ENCODE data around the gene POMT2. TPM values are rescaled to one million over a fixed set of nuclear protein-coding genes. Genes with fewer than 3 reads are reported as not detected.

Gene POMT2
- total RNA-seq, 1 experiment from 2014 or later, result 24.0 TPM

DNA sequence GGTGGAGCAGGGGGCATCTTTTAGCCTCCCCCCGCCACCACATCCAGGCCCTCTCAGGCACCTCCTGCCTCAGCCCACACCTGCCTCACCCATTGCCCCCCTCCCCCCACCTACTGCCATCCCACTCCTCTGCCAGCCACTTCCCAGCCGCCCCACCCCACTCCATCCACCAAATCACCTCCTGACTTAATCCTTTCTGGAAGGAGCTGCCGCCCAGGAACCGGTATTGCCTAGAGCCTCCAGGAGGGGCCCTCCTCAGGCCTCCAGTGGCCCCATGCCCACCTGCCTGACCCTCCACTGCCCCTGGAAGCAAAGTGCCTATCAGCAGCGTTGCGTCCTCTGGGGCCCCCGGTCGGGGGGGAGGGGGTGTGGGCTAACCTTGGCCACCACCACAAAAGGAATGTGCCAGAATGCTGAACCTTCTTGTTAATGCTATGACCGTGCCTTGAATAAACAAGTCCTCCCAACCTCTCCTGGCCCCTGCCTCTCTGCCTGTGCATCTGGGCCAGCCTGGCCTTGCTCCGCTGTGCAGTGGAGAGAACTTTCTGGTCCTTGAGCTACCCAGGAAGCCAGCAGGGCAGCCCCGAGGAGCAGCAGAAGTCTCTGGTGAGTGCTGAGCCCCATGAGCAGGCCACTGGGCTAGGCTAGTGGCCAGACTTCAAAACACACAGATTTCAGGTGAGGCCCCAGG is 61.5 kb downstream of the POMT2 start:
- Histone ChIP-seq H3K4me3 (ENCODE audit: low read length) (no peak overlapping the region), H3K4me2 (ENCODE audit: low read depth, low read length, poor library complexity, severe bottlenecking) (no peak overlapping the region), H3K9me3 (ENCODE audit: low read length) (no peaks in the 10 kb centered on the region), H3K79me2 (ENCODE audit: low read length) (no peaks in the 10 kb centered on the region), H4K20me1 (ENCODE audit: insufficient read depth, low read depth, low read length) (0 out of 2 replicates have a peak, but pooled peaks cover 4% of the 10 kb centered on the region), H3K9me2 (replicated peaks; ENCODE audit: insufficient read depth, low read length) (no peaks in the 10 kb centered on the region), H3K4me1 (ENCODE audit: low read length) (no peaks in the 10 kb centered on the region; the same call in 1 of the 2 replicates), H3K9ac (ENCODE audit: low read length) (no peak overlapping the region), H3K27me3 (ENCODE audit: low read length) (no peaks in the 10 kb centered on the region), H3K27ac (ENCODE audit: low read length) (no peak overlapping the region), H2AFZ (ENCODE audit: low read length) (no peak overlapping the region), H3K36me3 (ENCODE audit: insufficient read depth, low read length) (no peaks in the 10 kb centered on the region)
- DNase-seq, result no peak

DNA sequence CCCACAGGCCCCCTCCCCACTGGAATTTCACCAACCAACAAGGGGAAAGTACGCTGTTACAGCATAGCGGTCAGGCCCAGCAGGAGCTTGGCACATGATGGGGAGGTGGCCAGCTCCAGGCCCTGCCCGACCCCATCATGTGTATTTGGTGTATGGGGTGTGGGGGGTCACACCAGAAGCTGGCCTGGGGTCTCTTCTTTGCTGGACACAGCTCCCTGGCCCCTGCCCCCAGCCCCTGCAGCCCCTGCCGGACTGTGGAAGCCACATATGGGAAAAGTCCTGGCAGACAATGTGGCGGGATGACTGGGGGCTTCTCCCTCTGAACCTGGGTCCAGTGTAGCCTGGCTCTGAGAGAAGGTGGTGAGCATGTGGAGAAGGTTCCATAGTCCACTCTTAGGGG is 62.1 kb downstream of the POMT2 start:
- Histone ChIP-seq H3K9ac (ENCODE audit: low read length) (no peak overlapping the region), H3K9me2 (replicated peaks; ENCODE audit: insufficient read depth, low read length) (no peaks in the 10 kb centered on the region)
- no peak for DNase-seq

DNA sequence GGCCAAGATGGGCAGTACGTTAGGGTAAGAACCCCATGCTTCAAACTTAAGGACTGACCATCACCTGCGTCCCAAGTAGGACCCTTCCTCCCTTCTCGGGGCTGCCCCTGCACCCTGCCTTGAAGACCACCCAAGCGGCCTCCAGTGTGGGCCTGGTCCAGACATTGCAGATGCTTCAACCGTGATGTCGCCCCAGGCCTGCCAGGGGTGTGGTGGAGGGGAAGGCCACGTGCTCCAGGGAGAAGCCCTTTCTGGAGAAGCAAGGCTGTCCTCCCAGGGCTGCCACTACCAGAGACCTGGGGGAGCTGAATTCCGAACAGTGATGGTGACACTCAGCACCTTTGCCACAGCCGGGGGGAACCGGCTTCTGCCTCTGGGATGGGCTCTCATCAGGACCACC is 63.0 kb downstream of the POMT2 start:
- Histone ChIP-seq H3K36me3 (ENCODE audit: insufficient read depth, low read length) (no peaks in the 10 kb centered on the region), H4K20me1 (ENCODE audit: insufficient read depth, low read depth, low read length) (0 out of 2 replicates have a peak, but pooled peaks cover 4% of the 10 kb centered on the region), H3K9ac (ENCODE audit: low read length) (no peak overlapping the region), H3K27ac (ENCODE audit: low read length) (no peak overlapping the region), H3K79me2 (ENCODE audit: low read length) (no peaks in the 10 kb centered on the region), H2AFZ (ENCODE audit: low read length) (no peak overlapping the region), H3K4me1 (ENCODE audit: low read length) (no peaks in the 10 kb centered on the region; the same call in 1 of the 2 replicates), H3K9me2 (replicated peaks; ENCODE audit: insufficient read depth, low read length) (no peaks in the 10 kb centered on the region), H3K4me2 (ENCODE audit: low read depth, low read length, poor library complexity, severe bottlenecking) (no peak overlapping the region), H3K9me3 (ENCODE audit: low read length) (no peaks in the 10 kb centered on the region), H3K27me3 (ENCODE audit: low read length) (no peaks in the 10 kb centered on the region), H3K4me3 (ENCODE audit: low read length) (no peak overlapping the region)
- DNase-seq, result no peak

More for the DNA sequence above, 62.1 kb downstream of the POMT2 start:
- no peaks in the 10 kb centered on the region for H3K27me3 ChIP-seq (ENCODE audit: low read length)
- no peak overlapping the region for H2AFZ ChIP-seq (ENCODE audit: low read length)
- no peak overlapping the region for H3K27ac ChIP-seq (ENCODE audit: low read length)
- no peak overlapping the region for H3K4me2 ChIP-seq (ENCODE audit: low read depth, low read length, poor library complexity, severe bottlenecking)
- H3K4me1 ChIP-seq (ENCODE audit: low read length), result no peaks in the 10 kb centered on the region; the same call in 1 of the 2 replicates
- no peaks in the 10 kb centered on the region for H3K9me3 ChIP-seq (ENCODE audit: low read length)
- no peak overlapping the region for H3K4me3 ChIP-seq (ENCODE audit: low read length)
- H4K20me1 ChIP-seq (ENCODE audit: insufficient read depth, low read depth, low read length), result 0 out of 2 replicates have a peak, but pooled peaks cover 4% of the 10 kb centered on the region
- H3K79me2 ChIP-seq (ENCODE audit: low read length), result no peaks in the 10 kb centered on the region
- no peaks in the 10 kb centered on the region for H3K36me3 ChIP-seq (ENCODE audit: insufficient read depth, low read length)

DNA sequence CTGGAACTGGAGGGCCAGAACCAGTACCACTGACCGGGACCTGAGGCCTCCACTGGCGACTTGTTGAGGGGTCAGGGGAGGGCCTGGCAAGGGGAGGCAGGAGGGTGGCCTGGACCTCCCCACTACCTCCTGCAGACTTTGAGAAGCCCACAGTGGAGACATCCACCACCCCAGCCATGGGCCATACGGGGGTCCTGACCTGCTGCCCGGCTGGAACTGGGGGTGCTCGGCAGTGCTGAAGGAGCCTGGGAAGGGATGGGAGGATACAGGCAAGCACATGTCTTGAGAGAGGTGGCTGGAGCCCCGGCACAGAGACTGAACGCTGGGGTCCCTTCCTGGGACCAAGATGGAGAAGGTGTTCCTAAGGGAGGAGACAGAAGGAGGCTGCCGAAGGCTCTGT is 64.0 kb downstream of the POMT2 start:
- Histone ChIP-seq H3K27ac (ENCODE audit: low read length) (no peak overlapping the region), H3K4me3 (ENCODE audit: low read length) (no peak overlapping the region), H4K20me1 (ENCODE audit: insufficient read depth, low read depth, low read length) (0 out of 2 replicates have a peak, but pooled peaks cover 4% of the 10 kb centered on the region), H3K9me2 (replicated peaks; ENCODE audit: insufficient read depth, low read length) (no peaks in the 10 kb centered on the region), H3K9ac (ENCODE audit: low read length) (no peak overlapping the region), H3K36me3 (ENCODE audit: insufficient read depth, low read length) (no peaks in the 10 kb centered on the region), H3K4me1 (ENCODE audit: low read length) (no peaks in the 10 kb centered on the region; the same call in 1 of the 2 replicates), H3K27me3 (ENCODE audit: low read length) (no peaks in the 10 kb centered on the region), H2AFZ (ENCODE audit: low read length) (no peak overlapping the region), H3K79me2 (ENCODE audit: low read length) (no peaks in the 10 kb centered on the region), H3K9me3 (ENCODE audit: low read length) (no peaks in the 10 kb centered on the region), H3K4me2 (ENCODE audit: low read depth, low read length, poor library complexity, severe bottlenecking) (no peak overlapping the region)
- DNase-seq, result no peak

DNA sequence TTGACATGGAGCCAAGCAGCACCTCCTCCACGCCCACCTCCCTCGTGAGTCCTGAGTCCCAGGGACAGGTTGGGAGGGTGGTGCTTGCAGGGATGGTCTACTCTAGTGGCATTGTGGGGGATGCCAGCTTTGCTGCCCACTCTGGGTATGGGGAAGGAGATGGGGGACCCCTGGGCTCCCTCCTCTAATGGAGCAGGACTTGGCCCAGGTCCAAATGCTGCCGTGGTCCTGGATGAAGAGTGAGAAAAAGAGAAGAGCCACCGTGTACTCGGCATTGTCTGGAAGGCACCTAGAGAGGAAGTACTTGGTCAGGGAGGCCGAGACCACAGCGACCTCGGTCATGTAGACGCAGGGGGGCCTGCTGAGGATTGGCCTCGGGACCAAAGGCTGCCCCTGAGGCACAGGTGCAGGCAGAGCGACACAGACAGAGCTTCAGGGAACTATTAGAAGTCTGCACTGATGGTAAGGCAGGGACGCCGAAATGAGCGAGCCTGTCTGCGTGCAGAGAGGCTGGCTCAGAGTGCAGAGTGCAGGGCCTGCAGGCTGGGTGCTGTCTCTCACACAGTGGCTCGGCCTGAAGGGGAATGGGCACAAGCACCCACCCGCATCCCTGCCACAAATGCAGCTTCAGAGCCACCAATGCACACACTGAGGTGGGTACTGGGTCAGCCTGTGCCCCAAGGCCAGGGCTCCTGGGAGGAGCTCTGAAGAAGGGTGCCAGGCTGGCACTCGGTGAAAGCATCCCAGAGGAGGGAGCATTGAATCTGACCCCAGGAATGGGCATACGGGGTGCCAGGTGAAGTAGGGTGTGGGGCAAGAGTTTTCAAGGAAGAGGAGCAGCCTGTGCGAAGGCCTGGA is 67.1 kb downstream of the POMT2 start:
- Histone ChIP-seq H3K9ac (ENCODE audit: low read length) (no peak overlapping the region), H3K9me2 (replicated peaks; ENCODE audit: insufficient read depth, low read length) (no peaks in the 10 kb centered on the region), H3K27ac (ENCODE audit: low read length) (no peak overlapping the region), H3K36me3 (ENCODE audit: insufficient read depth, low read length) (no peaks in the 10 kb centered on the region), H3K79me2 (ENCODE audit: low read length) (no peaks in the 10 kb centered on the region), H3K4me3 (ENCODE audit: low read length) (no peak overlapping the region), H3K4me1 (ENCODE audit: low read length) (no peaks in the 10 kb centered on the region), H2AFZ (ENCODE audit: low read length) (no peak overlapping the region), H3K9me3 (ENCODE audit: low read length) (no peaks in the 10 kb centered on the region), H3K27me3 (ENCODE audit: low read length) (no peaks in the 10 kb centered on the region), H3K4me2 (ENCODE audit: low read depth, low read length, poor library complexity, severe bottlenecking) (no peak overlapping the region), H4K20me1 (ENCODE audit: insufficient read depth, low read depth, low read length) (no peaks in the 10 kb centered on the region)
- no peak for DNase-seq

DNA sequence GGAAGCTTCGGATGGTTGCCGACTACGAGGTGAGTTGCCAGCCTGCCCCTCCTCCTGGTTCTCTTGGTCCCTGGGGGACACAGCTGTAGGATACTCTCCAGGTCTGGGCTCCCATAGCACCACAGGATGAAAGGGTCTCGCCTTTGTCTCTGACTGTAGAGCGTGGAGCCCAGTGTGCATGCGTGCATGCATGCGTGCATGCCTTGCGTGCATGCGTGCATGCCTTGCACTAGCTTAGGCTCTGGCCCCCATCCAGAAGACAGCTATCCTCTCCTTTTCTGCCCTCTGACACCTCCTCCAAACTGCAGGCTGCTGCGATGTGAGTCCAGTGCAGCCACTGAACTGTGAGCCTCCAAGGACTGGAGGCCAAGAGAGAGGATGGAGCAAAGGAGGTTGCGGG is 68.8 kb downstream of the POMT2 start:
- H2AFZ ChIP-seq (ENCODE audit: low read length), result no peak overlapping the region
- DNase-seq, result no peak

DNA sequence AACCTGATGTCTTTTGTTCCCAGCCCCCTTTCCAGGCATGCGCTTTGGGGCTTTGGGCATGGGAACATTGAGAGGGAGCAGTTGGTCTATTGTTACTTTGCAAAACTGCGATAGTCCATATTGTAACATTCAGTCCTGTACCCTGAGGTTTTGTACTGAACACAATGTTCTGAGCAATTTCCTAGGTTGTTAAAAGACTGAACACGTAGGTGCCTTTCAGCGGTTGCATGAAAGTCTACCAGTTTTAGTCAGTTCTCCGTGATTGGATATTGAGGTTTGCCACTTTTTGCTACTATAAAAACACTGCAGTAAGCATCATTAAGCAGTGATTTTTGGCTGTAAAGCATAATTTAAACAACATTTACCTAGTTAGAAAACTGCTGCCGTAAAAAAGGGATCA is 69.8 kb downstream of the POMT2 start:
- H4K20me1 ChIP-seq (ENCODE audit: insufficient read depth, low read depth, low read length), result no peaks in the 10 kb centered on the region
- no peaks in the 10 kb centered on the region for H3K9me2 ChIP-seq (replicated peaks; ENCODE audit: insufficient read depth, low read length)
- H3K9ac ChIP-seq (ENCODE audit: low read length), result no peak overlapping the region
- H3K27me3 ChIP-seq (ENCODE audit: low read length), result no peaks in the 10 kb centered on the region
- no peak overlapping the region for H3K4me2 ChIP-seq (ENCODE audit: low read depth, low read length, poor library complexity, severe bottlenecking)
- H3K36me3 ChIP-seq (ENCODE audit: insufficient read depth, low read length), result no peaks in the 10 kb centered on the region
- DNase-seq, result no peak
- no peaks in the 10 kb centered on the region for H3K4me1 ChIP-seq (ENCODE audit: low read length)
- H3K79me2 ChIP-seq (ENCODE audit: low read length), result no peaks in the 10 kb centered on the region
- no peaks in the 10 kb centered on the region for H3K9me3 ChIP-seq (ENCODE audit: low read length)
- no peak overlapping the region for H2AFZ ChIP-seq (ENCODE audit: low read length)
- H3K4me3 ChIP-seq (ENCODE audit: low read length), result no peak overlapping the region
- no peak overlapping the region for H3K27ac ChIP-seq (ENCODE audit: low read length)

More for the DNA sequence above, 68.8 kb downstream of the POMT2 start:
- Histone ChIP-seq H3K9me2 (replicated peaks; ENCODE audit: insufficient read depth, low read length) (no peaks in the 10 kb centered on the region), H3K9ac (ENCODE audit: low read length) (no peak overlapping the region), H3K9me3 (ENCODE audit: low read length) (no peaks in the 10 kb centered on the region), H3K4me1 (ENCODE audit: low read length) (no peaks in the 10 kb centered on the region), H3K79me2 (ENCODE audit: low read length) (no peaks in the 10 kb centered on the region), H3K4me2 (ENCODE audit: low read depth, low read length, poor library complexity, severe bottlenecking) (no peak overlapping the region), H3K27me3 (ENCODE audit: low read length) (no peaks in the 10 kb centered on the region), H3K36me3 (ENCODE audit: insufficient read depth, low read length) (no peaks in the 10 kb centered on the region), H3K4me3 (ENCODE audit: low read length) (no peak overlapping the region), H4K20me1 (ENCODE audit: insufficient read depth, low read depth, low read length) (no peaks in the 10 kb centered on the region), H3K27ac (ENCODE audit: low read length) (no peak overlapping the region)

DNA sequence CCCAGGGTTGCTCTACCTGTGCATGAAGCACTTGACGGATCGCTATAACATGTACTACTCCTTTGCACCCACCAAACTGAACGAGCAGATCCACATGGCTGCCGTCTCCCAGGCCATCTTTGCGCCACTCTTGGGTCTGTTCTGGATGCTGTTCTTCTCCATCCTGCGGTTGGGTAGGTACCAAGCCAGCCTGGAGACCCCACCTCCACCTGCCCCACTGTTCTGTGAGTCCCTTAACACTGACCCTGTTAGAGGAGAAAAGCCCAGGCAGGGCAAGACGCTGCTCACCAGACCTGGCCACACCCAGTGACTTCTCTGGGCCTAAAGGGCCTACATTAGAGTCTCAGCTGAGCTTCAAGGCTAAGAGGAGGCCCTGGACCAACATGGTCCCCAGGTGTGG is 71.4 kb downstream of the POMT2 start:
- H3K79me2 ChIP-seq (ENCODE audit: low read length), result no peaks in the 10 kb centered on the region
- no peaks in the 10 kb centered on the region for H3K9me2 ChIP-seq (replicated peaks; ENCODE audit: insufficient read depth, low read length)
- H3K9me3 ChIP-seq (ENCODE audit: low read length), result no peaks in the 10 kb centered on the region
- H3K27ac ChIP-seq (ENCODE audit: low read length), result no peak overlapping the region
- H3K27me3 ChIP-seq (ENCODE audit: low read length), result no peaks in the 10 kb centered on the region
- H3K4me1 ChIP-seq (ENCODE audit: low read length), result peaks cover 3% of the 10 kb centered on the region
- H3K36me3 ChIP-seq (ENCODE audit: insufficient read depth, low read length), result no peaks in the 10 kb centered on the region
- H3K4me2 ChIP-seq (ENCODE audit: low read depth, low read length, poor library complexity, severe bottlenecking), result no peak overlapping the region
- H4K20me1 ChIP-seq (ENCODE audit: insufficient read depth, low read depth, low read length), result no peaks in the 10 kb centered on the region
- no peak for DNase-seq
- H3K9ac ChIP-seq (ENCODE audit: low read length), result no peak overlapping the region
- no peak overlapping the region for H3K4me3 ChIP-seq (ENCODE audit: low read length)
- no peak overlapping the region for H2AFZ ChIP-seq (ENCODE audit: low read length)
